Eye (tissue), 1 donor: ENCODE results near the gene NABP2.
"Not testable (repeated sequence)": the region's sequence is repeated elsewhere in the genome, so short reads cannot be mapped to it uniquely, and the experiment has no call there.

Experiments used
- DNase-seq: peaks from one replicate; pipeline ENCODE4 v3.0.0-alpha.2; 2015

NABP2 gene

DNA sequence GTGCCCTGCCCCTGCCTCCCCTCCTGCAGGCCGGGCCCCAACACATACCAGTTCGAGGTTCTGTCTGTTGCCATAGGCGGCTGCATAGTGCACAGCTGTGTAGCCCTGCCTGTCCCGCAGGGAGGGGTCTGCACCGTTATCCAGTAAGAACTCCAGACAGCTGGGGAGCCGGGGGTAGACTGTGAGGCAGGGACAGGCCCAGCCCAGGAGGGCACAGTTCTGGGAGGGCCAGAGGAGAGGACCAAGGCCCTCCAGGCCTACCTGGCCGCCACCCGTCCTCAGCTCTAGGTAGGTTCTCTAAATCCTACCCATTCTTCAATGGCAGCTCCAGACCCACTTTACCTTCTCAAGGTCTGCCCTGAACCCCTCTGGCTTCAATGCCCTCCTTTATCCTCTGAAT lies 24.6 kb downstream of the NABP2 start:
- DNase-seq, result no peak

DNA sequence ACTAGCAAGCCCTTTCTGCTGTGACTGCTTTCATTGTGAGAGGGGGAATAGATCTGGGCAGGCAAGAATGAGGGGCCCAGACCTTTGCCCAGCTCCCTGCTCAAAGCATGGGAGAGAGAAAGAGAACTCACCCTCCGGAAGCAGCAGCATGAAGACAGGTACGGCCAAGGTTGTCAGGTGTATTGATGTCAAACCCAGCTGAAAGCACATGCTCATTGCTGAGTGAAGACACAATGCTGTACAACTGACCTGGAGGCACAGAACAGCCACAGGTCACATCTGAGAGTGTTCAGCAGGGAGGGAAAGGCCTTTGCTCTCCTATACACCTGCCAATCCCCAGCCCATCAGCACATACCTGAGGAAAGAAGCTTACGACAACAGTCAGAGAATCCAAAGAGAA lies 28.5 kb downstream of the NABP2 start:
- DNase-seq, result no peak

- no peak for DNase-seq
Measured at GRCh38 chr12:56253091-56253490, 28.9 kb downstream of the NABP2 start.

DNA sequence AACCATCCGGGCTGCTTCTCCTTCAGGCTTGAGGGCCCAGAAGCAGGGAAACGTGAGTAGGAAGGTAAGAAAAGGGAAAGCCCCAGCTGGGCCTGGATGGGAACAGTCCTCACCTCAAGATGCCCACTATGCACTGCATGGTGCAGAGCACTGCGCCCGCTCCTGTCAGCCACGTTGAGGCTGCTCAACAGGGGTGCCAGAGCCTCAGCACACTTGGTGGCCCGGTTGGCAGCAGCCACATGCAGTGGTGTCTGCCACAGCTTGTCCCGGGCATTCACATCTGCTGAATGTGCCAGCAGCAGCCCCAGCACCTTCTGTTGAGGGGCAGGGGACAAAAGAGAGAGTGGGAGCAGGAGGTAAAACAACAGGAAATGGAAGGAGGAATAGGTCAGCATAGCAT lies 31.5 kb downstream of the NABP2 start:
- DNase-seq, result no peak

- no peak for DNase-seq
Measured at GRCh38 chr12:56256326-56256960, 32.3 kb downstream of the NABP2 start.

DNA sequence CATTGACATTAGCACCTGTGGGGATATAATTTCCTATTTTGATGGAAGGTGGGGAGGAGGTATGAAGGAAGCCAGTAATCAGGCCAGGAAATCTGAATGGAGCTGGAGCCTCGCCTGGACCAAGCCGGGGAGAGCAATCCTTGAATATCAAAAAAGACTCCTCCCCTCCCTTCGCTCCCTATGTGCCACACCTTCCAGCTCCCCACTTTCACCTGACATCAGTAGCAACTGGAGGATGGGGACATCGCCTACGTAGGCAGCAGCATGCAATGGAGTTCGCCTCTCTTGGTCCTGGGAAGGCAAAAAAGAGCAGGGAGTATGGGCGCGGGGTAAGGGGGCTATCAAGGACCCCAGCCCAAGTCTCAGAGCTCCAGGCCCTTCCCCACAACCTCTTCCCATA lies 32.9 kb downstream of the NABP2 start:
- no peak for DNase-seq

- peak; percentile 63 for DNase-seq
Measured at GRCh38 chr12:56257491-56258067, 33.4 kb downstream of the NABP2 start.

DNA sequence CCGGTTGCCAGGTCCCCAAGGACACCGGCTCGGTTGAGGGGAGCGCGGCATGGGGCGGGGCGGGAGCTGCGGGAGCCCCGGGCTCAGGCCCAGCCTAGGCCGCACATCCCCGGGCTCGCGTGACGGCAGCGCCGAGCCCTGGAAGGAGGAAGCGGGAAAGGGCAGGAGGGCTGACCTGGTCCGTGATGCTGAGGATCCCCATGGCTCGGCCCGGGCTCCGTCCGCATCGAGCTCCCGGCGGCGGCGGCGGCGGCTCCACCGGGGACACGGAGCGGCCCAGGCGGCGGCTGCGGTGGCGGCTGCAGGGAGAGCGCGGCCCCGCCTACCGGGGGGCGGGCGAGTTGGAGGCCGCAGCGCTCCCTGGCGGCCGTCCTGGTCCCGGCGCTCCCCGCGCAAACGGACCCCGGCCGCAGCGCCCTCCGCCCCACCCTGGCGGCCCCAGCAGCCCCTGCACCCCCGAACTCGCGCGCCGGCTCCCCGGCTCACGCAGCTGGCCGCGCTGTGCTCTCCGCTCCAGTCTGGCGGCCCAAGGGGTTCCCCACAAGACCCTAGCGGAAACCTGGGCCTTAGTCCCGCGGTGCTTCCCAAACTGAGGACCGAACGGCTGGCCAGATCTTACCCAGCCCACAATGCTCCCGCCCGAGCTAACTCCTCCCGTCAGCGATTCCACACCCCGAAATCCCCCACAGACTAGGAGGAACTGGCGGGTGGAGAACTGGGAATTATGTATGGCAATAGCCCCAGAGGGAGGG lies 34.1 kb downstream of the NABP2 start, which contains the start of gene ANKRD52:
Gene ANKRD52 (minus strand): TSS at position 317 of the 752 bp plus-strand sequence. CDS start 115 bp downstream, at position 202.
- DNase-seq, result peak; percentile 94

- DNase-seq, result no peak
Measured at GRCh38 chr12:56258820-56259183, 34.7 kb downstream of the NABP2 start.

- DNase-seq, result no peak
Measured at GRCh38 chr12:56260380-56260779, 36.2 kb downstream of the NABP2 start.

GRCh38 chr12:56260921-56261320 lies 36.8 kb downstream of the NABP2 start:
- no peak for DNase-seq

DNA sequence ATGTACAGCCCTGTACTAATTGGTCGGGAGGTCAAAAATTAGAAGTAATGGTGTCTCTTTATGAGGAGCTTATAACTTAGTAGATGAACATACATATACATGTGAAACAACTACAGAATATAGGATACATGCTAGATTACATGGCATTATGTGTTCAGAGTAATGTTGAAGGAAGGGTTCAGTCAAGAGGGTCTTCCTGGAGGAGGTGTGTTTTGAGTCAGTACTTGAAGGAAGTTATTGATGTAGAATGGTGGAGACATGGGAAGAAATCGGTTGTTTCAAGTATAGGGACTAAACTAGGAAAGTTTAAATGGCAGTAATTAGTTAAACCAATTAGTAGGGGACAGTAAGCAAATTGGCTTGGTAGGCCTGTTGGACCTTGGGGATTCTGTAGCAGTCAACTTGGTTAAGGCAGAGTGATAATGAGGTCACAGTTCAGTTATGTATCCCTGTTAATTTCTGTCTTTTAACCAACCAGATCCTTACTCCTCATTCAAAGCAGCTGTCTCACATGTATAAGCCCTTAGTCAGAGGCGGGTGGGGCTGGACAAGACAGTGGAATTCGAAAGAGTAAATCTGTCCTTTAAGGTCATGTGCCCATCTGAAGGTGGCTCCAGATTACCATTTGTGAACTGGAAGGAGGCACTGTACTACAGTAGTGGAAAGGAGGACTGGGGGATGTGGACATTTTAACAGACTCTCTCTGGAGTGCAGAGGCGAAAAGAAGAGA lies 37.5 kb downstream of the NABP2 start:
- DNase-seq, result no peak

- not testable (repeated sequence) for DNase-seq
Measured at GRCh38 chr12:56262955-56263354, 38.8 kb downstream of the NABP2 start.

- not testable (repeated sequence) for DNase-seq
Measured at GRCh38 chr12:56266068-56266692, 42.0 kb downstream of the NABP2 start.

GRCh38 chr12:56266693-56267442 lies 42.7 kb downstream of the NABP2 start, which contains the start of gene COQ10A:
Gene COQ10A, plus strand, starts transcription at chr12:56266942. Its CDS starts 177 bp downstream, at chr12:56267119.
- peak; percentile 97 for DNase-seq

GRCh38 chr12:56267443-56268071 lies 43.4 kb downstream of the NABP2 start:
- no peak for DNase-seq

- DNase-seq, result no peak
Measured at GRCh38 chr12:56271031-56271430, 46.9 kb downstream of the NABP2 start.

- DNase-seq, result not testable (repeated sequence)
Measured at GRCh38 chr12:56272468-56272867, 48.3 kb downstream of the NABP2 start.

- DNase-seq, result no peak
Measured at GRCh38 chr12:56274299-56274698, 50.2 kb downstream of the NABP2 start.

GRCh38 chr12:56278905-56279304 lies 54.8 kb downstream of the NABP2 start:
- DNase-seq, result no peak
